ENCODE measurements around the gene CACNG5.

The CACNG5 gene

DNA sequence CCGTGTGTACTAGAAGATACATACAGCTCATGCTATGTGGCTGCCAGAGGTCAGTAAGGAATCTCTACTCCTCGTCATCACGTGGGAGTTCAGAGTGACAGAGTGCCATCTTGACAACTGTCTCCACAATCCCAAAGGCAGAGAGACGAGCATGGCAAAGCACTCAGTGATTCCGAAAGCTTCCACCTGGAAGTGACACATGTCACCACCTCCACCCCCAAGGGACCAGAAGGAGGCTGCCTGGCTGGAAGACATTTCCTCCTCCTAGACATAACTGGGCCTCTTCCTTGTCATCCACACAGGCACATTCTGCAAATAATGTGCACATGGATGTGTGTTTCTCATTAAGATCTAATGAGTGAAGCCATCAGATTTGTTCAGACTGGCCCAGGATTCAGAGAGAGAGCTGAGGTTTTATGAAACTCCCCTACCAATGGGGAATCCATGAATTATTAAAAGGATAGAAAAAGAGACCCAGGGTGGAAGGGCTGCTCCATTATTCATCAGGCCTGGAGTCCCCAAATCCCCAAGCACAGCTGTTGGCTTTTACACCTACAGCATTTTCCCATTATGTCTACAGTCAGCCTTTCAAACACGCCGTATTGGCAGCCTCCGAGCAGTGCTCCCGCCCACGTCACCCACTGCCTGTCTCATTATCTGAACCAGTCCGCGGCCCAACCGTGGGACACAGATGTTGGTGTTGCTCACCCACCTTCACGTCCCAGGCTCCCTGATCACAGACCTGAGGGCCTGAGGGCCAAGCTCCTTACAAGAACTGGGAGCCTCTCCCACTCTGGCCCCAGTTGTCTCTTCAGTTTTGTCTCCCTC is 3.3 kb upstream of the CACNG5 start:
- Histone ChIP-seq H3K4me3 (ENCODE audit: low read depth in 1 of 2, low read length in 2 of 2) (no peak overlapping the region), H3K79me2 (ENCODE audit: insufficient read depth, low read length) (no peaks in the 10 kb centered on the region), H3K4me2 (ENCODE audit: insufficient read depth, low read length) (no peak overlapping the region), H3K9ac (ENCODE audit: low read depth, low read length) (no peak overlapping the region), H3K27me3 (ENCODE audit: insufficient read depth, low read length, poor library complexity) (peaks cover 18% of the 10 kb centered on the region), H4K20me1 (ENCODE audit: insufficient read depth, low read length) (no peaks in the 10 kb centered on the region), H3K36me3 (ENCODE audit: insufficient read depth, low read length) (no peaks in the 10 kb centered on the region), H2AFZ (ENCODE audit: low read depth, low read length) (no peak overlapping the region), H3K9me3 (ENCODE audit: insufficient read depth, low read length, severe bottlenecking) (no peaks in the 10 kb centered on the region), H3K27ac (ENCODE audit: low read length) (no peak overlapping the region), H3K4me1 (ENCODE audit: insufficient read depth, low read length) (no peaks in the 10 kb centered on the region)
- ATAC-seq (ENCODE audit: insufficient read depth, low read depth) (no peak), DNase-seq (no peak)
- no peak for TF ChIP-seq EZH2 (IDR thresholded peaks at IDR 0.05; ENCODE audit: borderline replicate concordance, low read depth, low read length, severe bottlenecking)
- TF ChIP-seq, protein P1, sequence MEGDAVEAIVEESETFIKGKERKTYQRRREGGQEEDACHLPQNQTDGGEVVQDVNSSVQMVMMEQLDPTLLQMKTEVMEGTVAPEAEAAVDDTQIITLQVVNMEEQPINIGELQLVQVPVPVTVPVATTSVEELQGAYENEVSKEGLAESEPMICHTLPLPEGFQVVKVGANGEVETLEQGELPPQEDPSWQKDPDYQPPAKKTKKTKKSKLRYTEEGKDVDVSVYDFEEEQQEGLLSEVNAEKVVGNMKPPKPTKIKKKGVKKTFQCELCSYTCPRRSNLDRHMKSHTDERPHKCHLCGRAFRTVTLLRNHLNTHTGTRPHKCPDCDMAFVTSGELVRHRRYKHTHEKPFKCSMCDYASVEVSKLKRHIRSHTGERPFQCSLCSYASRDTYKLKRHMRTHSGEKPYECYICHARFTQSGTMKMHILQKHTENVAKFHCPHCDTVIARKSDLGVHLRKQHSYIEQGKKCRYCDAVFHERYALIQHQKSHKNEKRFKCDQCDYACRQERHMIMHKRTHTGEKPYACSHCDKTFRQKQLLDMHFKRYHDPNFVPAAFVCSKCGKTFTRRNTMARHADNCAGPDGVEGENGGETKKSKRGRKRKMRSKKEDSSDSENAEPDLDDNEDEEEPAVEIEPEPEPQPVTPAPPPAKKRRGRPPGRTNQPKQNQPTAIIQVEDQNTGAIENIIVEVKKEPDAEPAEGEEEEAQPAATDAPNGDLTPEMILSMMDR (IDR thresholded peaks at IDR 0.05; ENCODE audit: borderline replicate concordance, extremely low read depth, low read length, poor library complexity, severe bottlenecking), result no peak

- no peak overlapping the region for H2AFZ ChIP-seq (ENCODE audit: low read depth, low read length)
- DNase-seq (no peak), ATAC-seq (ENCODE audit: insufficient read depth, low read depth) (no peak)
- no peak overlapping the region for H3K9ac ChIP-seq (ENCODE audit: low read depth, low read length)
- no peak overlapping the region for H3K27ac ChIP-seq (ENCODE audit: low read length)
- H3K27me3 ChIP-seq (ENCODE audit: insufficient read depth, low read length, poor library complexity), result peaks cover 18% of the 10 kb centered on the region
- H4K20me1 ChIP-seq (ENCODE audit: insufficient read depth, low read length), result no peaks in the 10 kb centered on the region
- H3K36me3 ChIP-seq (ENCODE audit: insufficient read depth, low read length), result no peaks in the 10 kb centered on the region
- no peaks in the 10 kb centered on the region for H3K79me2 ChIP-seq (ENCODE audit: insufficient read depth, low read length)
- H3K4me1 ChIP-seq (ENCODE audit: insufficient read depth, low read length), result no peaks in the 10 kb centered on the region
- H3K4me2 ChIP-seq (ENCODE audit: insufficient read depth, low read length), result no peak overlapping the region
- no peak overlapping the region for H3K4me3 ChIP-seq (ENCODE audit: low read depth in 1 of 2, low read length in 2 of 2)
- TF ChIP-seq EZH2 (IDR thresholded peaks at IDR 0.05; ENCODE audit: borderline replicate concordance, low read depth, low read length, severe bottlenecking), result no peak
- TF ChIP-seq, protein P1 (IDR thresholded peaks at IDR 0.05; ENCODE audit: borderline replicate concordance, extremely low read depth, low read length, poor library complexity, severe bottlenecking), result no peak
- H3K9me3 ChIP-seq (ENCODE audit: insufficient read depth, low read length, severe bottlenecking), result no peaks in the 10 kb centered on the region
Observed at GRCh38 chr17:66833201-66833600, 1.7 kb upstream of the CACNG5 start.

GRCh38 chr17:66834426-66834918 is 445 bp upstream of the CACNG5 start:
- no peaks in the 10 kb centered on the region for H4K20me1 ChIP-seq (ENCODE audit: insufficient read depth, low read length)
- H2AFZ ChIP-seq (ENCODE audit: low read depth, low read length), result no peak overlapping the region
- DNase-seq (no peak), ATAC-seq (ENCODE audit: insufficient read depth, low read depth) (no peak)
- no peak overlapping the region for H3K9ac ChIP-seq (ENCODE audit: low read depth, low read length)
- H3K36me3 ChIP-seq (ENCODE audit: insufficient read depth, low read length), result no peaks in the 10 kb centered on the region
- H3K79me2 ChIP-seq (ENCODE audit: insufficient read depth, low read length), result no peaks in the 10 kb centered on the region
- H3K27ac ChIP-seq (ENCODE audit: low read length), result no peak overlapping the region
- H3K4me3 ChIP-seq (ENCODE audit: low read depth in 1 of 2, low read length in 2 of 2), result no peak overlapping the region
- peaks cover 10% of the 10 kb centered on the region for H3K27me3 ChIP-seq (ENCODE audit: insufficient read depth, low read length, poor library complexity)
- H3K4me2 ChIP-seq (ENCODE audit: insufficient read depth, low read length), result no peak overlapping the region
- H3K4me1 ChIP-seq (ENCODE audit: insufficient read depth, low read length), result no peaks in the 10 kb centered on the region
- TF ChIP-seq EZH2 (IDR thresholded peaks at IDR 0.05; ENCODE audit: borderline replicate concordance, low read depth, low read length, severe bottlenecking), result no peak
- TF ChIP-seq, protein P1 (IDR thresholded peaks at IDR 0.05; ENCODE audit: borderline replicate concordance, extremely low read depth, low read length, poor library complexity, severe bottlenecking), result no peak
- H3K9me3 ChIP-seq (ENCODE audit: insufficient read depth, low read length, severe bottlenecking), result no peaks in the 10 kb centered on the region
